NCI-H1694 treated with DMSO at 0.1 percent for 48 hours (cell line): ENCODE data around the gene ATP5MC2.
"Not testable (repeated sequence)": the region's sequence is repeated elsewhere in the genome, so short reads cannot be mapped to it uniquely, and the experiment has no call there.

Experiments
- DNase-seq: peaks from one replicate; lab custom pipeline; 2025; lab: John Stamatoyannopoulos, UW

Gene ATP5MC2

GRCh38 chr12:53694756-53695151, 18.9 kb upstream of the ATP5MC2 start:
- no peak for DNase-seq

GRCh38 chr12:53688134-53688533, 12.3 kb upstream of the ATP5MC2 start:
- no peak for DNase-seq

GRCh38 chr12:53686436-53686835, 10.6 kb upstream of the ATP5MC2 start:
- DNase-seq, result no peak

GRCh38 chr12:53684654-53685220, 8.9 kb upstream of the ATP5MC2 start:
- no peak for DNase-seq

- no peak for DNase-seq
Observed at GRCh38 chr12:53683983-53684382, 8.1 kb upstream of the ATP5MC2 start.

- DNase-seq, result no peak
Observed at GRCh38 chr12:53683494-53683893, 7.6 kb upstream of the ATP5MC2 start.

- not testable (repeated sequence) for DNase-seq
Observed at GRCh38 chr12:53680061-53680460, 4.2 kb upstream of the ATP5MC2 start.

- no peak for DNase-seq
Observed at GRCh38 chr12:53677800-53678148, 1.9 kb upstream of the ATP5MC2 start.

GRCh38 chr12:53677016-53677799, 1.3 kb upstream of the ATP5MC2 start:
- DNase-seq, result no peak

GRCh38 chr12:53676656-53677015, 753 bp upstream of the ATP5MC2 start:
- DNase-seq, result no peak

GRCh38 chr12:53674977-53675700, 744 bp downstream of the ATP5MC2 start:
- DNase-seq, result no peak

- no peak for DNase-seq
Observed at GRCh38 chr12:53670971-53671370, 4.9 kb downstream of the ATP5MC2 start.

GRCh38 chr12:53670308-53670707, 5.6 kb downstream of the ATP5MC2 start:
- DNase-seq, result no peak

GRCh38 chr12:53667080-53667479, 8.8 kb downstream of the ATP5MC2 start:
- no peak for DNase-seq

- DNase-seq, result no peak
Observed at GRCh38 chr12:53664936-53665335, 10.9 kb downstream of the ATP5MC2 start.

GRCh38 chr12:53664191-53664590, 11.7 kb downstream of the ATP5MC2 start:
- no peak for DNase-seq

- no peak for DNase-seq
Observed at GRCh38 chr12:53660041-53660440, 15.8 kb downstream of the ATP5MC2 start.

GRCh38 chr12:53659571-53659981, 16.3 kb downstream of the ATP5MC2 start:
- no peak for DNase-seq

GRCh38 chr12:53659011-53659551, 16.8 kb downstream of the ATP5MC2 start:
- DNase-seq, result no peak

GRCh38 chr12:53657041-53657440, 18.8 kb downstream of the ATP5MC2 start:
- DNase-seq, result no peak

GRCh38 chr12:53653595-53653994, 22.3 kb downstream of the ATP5MC2 start:
- DNase-seq, result no peak

- no peak for DNase-seq
Observed at GRCh38 chr12:53652366-53652765, 23.5 kb downstream of the ATP5MC2 start.

GRCh38 chr12:53651737-53652136, 24.1 kb downstream of the ATP5MC2 start:
- DNase-seq, result no peak
